H1 (cell line): ENCODE results near the gene FRMD4A. TPM values are rescaled to one million over a fixed set of nuclear protein-coding genes. Genes with fewer than 3 reads are reported as not detected.
A peak's percentile ranks its signal among the peaks of the same experiment; 100 is the strongest.

Experiments
- CTCF ChIA-PET: fragments of 300-600 bp; sonication (Branson Sonifier 250); formaldehyde crosslinking; loops from one replicate; lab custom pipeline; 2021; ENCODE audit not compliant: partially characterized antibody; lab: Charles Lee
- POLR2A ChIA-PET: fragments of 300-600 bp; sonication (Branson Sonifier 250); formaldehyde crosslinking; loops from one replicate; lab custom pipeline; 2021; ENCODE audit warnings: inconsistent platforms; ENCODE audit not compliant: partially characterized antibody; lab: Charles Lee
- DNase-seq, 2 experiments: peaks; one replicate each; pipeline versions ENCODE4 v3.0.0 to v3.0.0-alpha.2; 2010 to 2022; ENCODE audit warnings: low spot score in 2 of 2, low read depth in 1 of 2, mixed read lengths in 1 of 2
- FAIRE-seq: peaks from 2 replicates; lab custom pipeline; 2011; peaks lifted over from hg19 to GRCh38; lab: Jason Lieb, UNC
- H2AFZ ChIP-seq: 2 replicates; pipeline ENCODE4 v1.8.1; 2012; ENCODE audit warnings: low read length, inconsistent platforms
- H2AK5ac ChIP-seq: 2 replicates; pipeline ENCODE4 v1.6.1; 2013; ENCODE audit warnings: low read depth, low read length
- H2BK120ac ChIP-seq: replicated peaks from 2 replicates; pipeline ENCODE3; 2013; ENCODE audit warnings: low read depth, low read length, inconsistent platforms
- H2BK12ac ChIP-seq: 2 replicates; pipeline ENCODE4 v1.6.1; 2013; ENCODE audit warnings: low read depth, low read length
- H2BK15ac ChIP-seq: 2 replicates; pipeline ENCODE4 v1.6.1; 2013; ENCODE audit warnings: low read length
- H2BK20ac ChIP-seq: 2 replicates; pipeline ENCODE4 v1.6.1; 2013; ENCODE audit warnings: low read length
- H2BK5ac ChIP-seq: 2 replicates; pipeline ENCODE4 v1.6.1; 2013; ENCODE audit warnings: low read depth, low read length
- H3K14ac ChIP-seq: 2 replicates; pipeline ENCODE4 v1.6.1; 2013; ENCODE audit warnings: inconsistent platforms; ENCODE audit not compliant: insufficient read length
- H3K18ac ChIP-seq: 2 replicates; pipeline ENCODE4 v1.6.1; 2013; ENCODE audit warnings: low read length; ENCODE audit errors: extremely low read depth
- H3K23ac ChIP-seq: 2 replicates; pipeline ENCODE4 v1.6.1; 2013; ENCODE audit warnings: inconsistent platforms; ENCODE audit not compliant: insufficient read length
- H3K23me2 ChIP-seq: 2 replicates; pipeline ENCODE4 v1.6.1; 2013; ENCODE audit warnings: low read depth, low read length
- H3K27ac ChIP-seq: 2 replicates; pipeline ENCODE4 v1.6.1; 2011; ENCODE audit warnings: low read depth, low read length, inconsistent platforms
- H3K27me3 ChIP-seq, 4 experiments: replicated peaks in 1 of 4; 1 replicate in 1 of 4; 2 replicates in 3 of 4; pipeline versions ENCODE4 v1.6.1 to v1.8.1; 2011 to 2013; ENCODE audit warnings: low read length in 3 of 4, mild to moderate bottlenecking in 3 of 4, inconsistent platforms in 2 of 4, mixed read lengths in 2 of 4, moderate library complexity in 1 of 4; ENCODE audit not compliant: control insufficient read depth in 3 of 4, insufficient read depth in 3 of 4; ENCODE audit errors: extremely low read depth in 1 of 4
- H3K36me3 ChIP-seq, 4 experiments: 2 replicates each; pipeline versions ENCODE4 v1.6.1 to v1.8.1; 2011 to 2013; ENCODE audit warnings: mild to moderate bottlenecking in 4 of 4, low read length in 3 of 4, moderate library complexity in 2 of 4, control low read depth in 1 of 4, inconsistent platforms in 1 of 4; ENCODE audit not compliant: insufficient read depth in 4 of 4, control insufficient read depth in 2 of 4
- H3K4ac ChIP-seq: replicated peaks from 2 replicates; pipeline ENCODE3; 2013; ENCODE audit warnings: low read length, low read depth, mixed read lengths, inconsistent platforms; ENCODE audit not compliant: insufficient read length
- H3K4me1 ChIP-seq, 4 experiments: replicated peaks in 1 of 4; 1 replicate in 1 of 4; 2 replicates in 3 of 4; pipeline versions ENCODE4 v1.6.1 to v1.8.1; 2011 to 2013; ENCODE audit warnings: low read length in 3 of 4, inconsistent platforms in 2 of 4, mixed read lengths in 1 of 4; ENCODE audit not compliant: insufficient read depth in 4 of 4, control insufficient read depth in 3 of 4
- H3K4me2 ChIP-seq, 2 experiments: 2 replicates each; pipeline versions ENCODE4 v1.6.1 to v1.8.1; 2011 to 2013; ENCODE audit warnings: low read depth in 2 of 2, low read length in 2 of 2, control low read depth in 1 of 2, inconsistent platforms in 1 of 2, mild to moderate bottlenecking in 1 of 2; ENCODE audit not compliant: insufficient read depth in 1 of 2
- H3K4me3 ChIP-seq, 4 experiments: fragments of 200-600, 300-600 bp in 1 of 4; sonication (generic), shearing (Covaris generic), sonication (Bioruptor Twin) in 1 of 4; 2 replicates each; pipeline versions ENCODE4 v1.5.1 to v1.8.1; 2011 to 2016; ENCODE audit warnings: low read length in 4 of 4, low read depth in 3 of 4, control low read depth in 2 of 4, inconsistent platforms in 2 of 4, mild to moderate bottlenecking in 2 of 4, mixed read lengths in 1 of 4, moderate library complexity in 1 of 4; ENCODE audit not compliant: insufficient read depth in 2 of 4; ENCODE audit errors: extremely low read depth in 1 of 4
- H3K56ac ChIP-seq: replicated peaks from 2 replicates; pipeline ENCODE3; 2013; ENCODE audit warnings: low read depth, mild to moderate bottlenecking, mixed read lengths, low read length, inconsistent platforms; ENCODE audit not compliant: insufficient read length
- H3K79me1 ChIP-seq: 2 replicates; pipeline ENCODE4 v1.6.1; 2013; ENCODE audit warnings: low read depth, low read length, control low read depth
- H3K79me2 ChIP-seq, 2 experiments: 2 replicates each; pipeline versions ENCODE4 v1.6.1 to v1.8.1; 2012 to 2013; ENCODE audit warnings: low read length in 2 of 2, mild to moderate bottlenecking in 2 of 2, inconsistent platforms in 1 of 2; ENCODE audit not compliant: insufficient read depth in 2 of 2, control insufficient read depth in 1 of 2
- H3K9ac ChIP-seq, 4 experiments: replicated peaks in 1 of 4; 1 replicate in 1 of 4; 2 replicates in 3 of 4; pipeline versions ENCODE4 v1.6.1 to v1.8.1; 2011 to 2013; ENCODE audit warnings: low read depth in 3 of 4, low read length in 3 of 4, control low read depth in 2 of 4, mild to moderate bottlenecking in 2 of 4, moderate library complexity in 2 of 4, inconsistent platforms in 1 of 4; ENCODE audit errors: extremely low read depth in 1 of 4
- H3K9me3 ChIP-seq, 2 experiments: 2 replicates each; pipeline versions ENCODE4 v1.6.1 to v1.8.1; 2012 to 2013; ENCODE audit warnings: mild to moderate bottlenecking in 2 of 2, moderate library complexity in 2 of 2, control low read depth in 1 of 2, inconsistent platforms in 1 of 2, low read depth in 1 of 2, low read length in 1 of 2, mixed read lengths in 1 of 2; ENCODE audit not compliant: insufficient read depth in 2 of 2
- H4K20me1 ChIP-seq, 2 experiments: replicated peaks in 1 of 2; 2 replicates each; pipeline versions ENCODE3 to v1.8.1; 2011 to 2013; ENCODE audit warnings: inconsistent platforms in 2 of 2, low read length in 2 of 2, mild to moderate bottlenecking in 1 of 2; ENCODE audit not compliant: insufficient read depth in 2 of 2, control insufficient read depth in 1 of 2
- H4K5ac ChIP-seq: 2 replicates; pipeline ENCODE4 v1.6.1; 2013; ENCODE audit warnings: low read length, low read depth, mixed read lengths, inconsistent platforms; ENCODE audit not compliant: insufficient read length
- H4K8ac ChIP-seq: 2 replicates; pipeline ENCODE4 v1.8.0; 2013; ENCODE audit warnings: mild to moderate bottlenecking, moderate library complexity, low read length, inconsistent platforms; ENCODE audit not compliant: insufficient read depth; ENCODE audit errors: extremely low read depth
- H4K91ac ChIP-seq: replicated peaks from 2 replicates; pipeline ENCODE3; 2013; ENCODE audit warnings: low read length, mixed read lengths, inconsistent platforms; ENCODE audit not compliant: insufficient read length
- CBX5 ChIP-seq: fragments of 300-800, 300-1000 bp; sonication (generic); IDR thresholded peaks from 2 replicates; pipeline ENCODE4 v1.7.1; 2016; ENCODE audit warnings: antibody characterized with exemption, low read length, low read depth
- CREB1 ChIP-seq: IDR thresholded peaks from 2 replicates; pipeline ENCODE4 v1.6.1; 2012; ENCODE audit warnings: inconsistent platforms
- MAFK ChIP-seq: IDR thresholded peaks from 2 replicates; pipeline ENCODE4 v1.6.1; 2012; ENCODE audit warnings: low read depth, mild to moderate bottlenecking, improper control_type of control experiment, low read length
- POLR2A ChIP-seq, 2 experiments: IDR thresholded peaks; 1 replicate in 1 of 2; 2 replicates in 1 of 2; pipeline ENCODE4 v1.6.1; 2011; ENCODE audit warnings: low read depth in 2 of 2, low read length in 2 of 2, mild to moderate bottlenecking in 2 of 2; ENCODE audit errors: control extremely low read depth in 1 of 2
- RAD21 ChIP-seq, 2 experiments: IDR thresholded peaks in 1 of 2; conservative IDR thresholded peaks in 1 of 2; 2 replicates each; pipeline ENCODE4 v1.6.1; 2011; ENCODE audit warnings: low read depth in 2 of 2, low read length in 2 of 2, improper control_type of control experiment in 1 of 2, inconsistent platforms in 1 of 2, mild to moderate bottlenecking in 1 of 2, moderate library complexity in 1 of 2
- RBBP5 ChIP-seq: IDR thresholded peaks from 2 replicates; pipeline ENCODE4 v1.7.1; 2012; ENCODE audit warnings: low read depth, mild to moderate bottlenecking, inconsistent platforms, low read length, moderate library complexity, borderline replicate concordance
- RFX5 ChIP-seq: IDR thresholded peaks from 2 replicates; pipeline ENCODE4 v1.6.1; 2011; ENCODE audit warnings: low read depth, low read length, improper control_type of control experiment, borderline replicate concordance
- RXRA ChIP-seq: IDR thresholded peaks from 2 replicates; pipeline ENCODE4 v1.6.1; 2011; ENCODE audit warnings: low read depth, mild to moderate bottlenecking, low read length, moderate library complexity; ENCODE audit not compliant: insufficient read depth
- SIX5 ChIP-seq: IDR thresholded peaks from 2 replicates; pipeline ENCODE4 v1.6.1; 2011; ENCODE audit warnings: mild to moderate bottlenecking, low read depth, low read length
- SP2 ChIP-seq: IDR thresholded peaks from 2 replicates; pipeline ENCODE4 v1.6.1; 2012; ENCODE audit warnings: mild to moderate bottlenecking, low read length, inconsistent platforms
- TBP ChIP-seq: IDR thresholded peaks from 2 replicates; pipeline ENCODE4 v1.6.1; 2011; ENCODE audit warnings: low read depth, low read length, improper control_type of control experiment
- WGBS, 2 experiments: shearing (Covaris generic) in 1 of 2; methylation state at CpG; one replicate each; pipeline versions ENCODE4 v1.1.6 to v1.1.7; 2013 to 2015; ENCODE audit warnings: low lambda C conversion rate in 2 of 2, mixed read lengths in 2 of 2, inconsistent platforms in 1 of 2, low coverage in 1 of 2, missing lambda C conversion rate in 1 of 2; ENCODE audit not compliant: insufficient replicate concordance in 2 of 2, insufficient coverage in 1 of 2, insufficient read length in 1 of 2; ENCODE audit errors: extremely low coverage in 1 of 2, missing lambda C conversion rate in 1 of 2; 5-methylcytosine and 5-hydroxymethylcytosine counted together
- polyA plus RNA-seq, 7 experiments: library from polyadenylated mRNA; depleted of rRNA in 3 of 7; stranded (reverse) in 5 of 7; unstranded in 2 of 7; fragments of >200 nt in 5 of 7; fragments of 200-250 nt in 2 of 7; gene quantifications; 1 replicate in 5 of 7; 2 replicates in 1 of 7; 4 replicates in 1 of 7; pipeline versions ENCODE4 v1.2.1 to v1.2.3, GENCODE V29; 2011 to 2013; ENCODE audit warnings: missing spikeins in 2 of 7, mixed read lengths in 2 of 7
- total RNA-seq: library from RNA; stranded (reverse); fragmentation: NEBNext Ultra II Directional; extraction: Animal tissue kit (Norgen Biotek cat#: 25700); gene quantifications from 2 replicates; pipeline ENCODE4 v1.2.1, GENCODE V29; 2021

Gene FRMD4A
- total and polyA plus RNA-seq, 2 of the 8 experiments (the other 6 are each of a cell fraction or from before 2014, with no cell fraction given): 38.6 to 39.6 TPM

- H3K9me3 ChIP-seq: no peaks in the 10 kb centered on the region
- H3K27me3 ChIP-seq: no peaks in the 10 kb centered on the region; a peak in 1 of 7 replicates
- peaks cover 16 to 33% (median 22%) of the 10 kb centered on the region in 4 experiments for H3K4me1 ChIP-seq
- ChIA-PET CTCF (interaction anchor here (0.8 to 3.0 kb wide), 4 partner anchors 10 to 73 kb away, joined by 3 to 10 read pairs (median 3); no protein-coding TSS in a partner anchor), POLR2A (interaction anchor here (1.1 to 3.6 kb wide), 4 partner anchors 8 to 299 kb away, joined by 3 to 15 read pairs (median 4); no protein-coding TSS in a partner anchor)
- no peak overlapping the region for H3K4ac ChIP-seq
- no peak for DNase-seq
- peaks cover 5 to 66% of the 10 kb centered on the region in 2 experiments for H3K79me2 ChIP-seq
- FAIRE-seq: no peak
- H2BK20ac ChIP-seq: peak overlapping the region; percentile 62; the same call in 1 of the 2 replicates
- H3K4me2 ChIP-seq: no peak overlapping the region
- H2BK15ac ChIP-seq: peak overlapping the region; percentile 55; the same call in 1 of the 2 replicates
- peak overlapping the region; percentile 77; the same call in 1 of the 2 replicates for H2BK12ac ChIP-seq
- peak overlapping the region; percentile 35; the same call in 1 of the 2 replicates for H2BK5ac ChIP-seq
- H3K56ac ChIP-seq: no peak overlapping the region
- 94% methylated on average over 9 of the region's 9 CpGs; no CpG with 5 or more reads in 1 of the 2 experiments for WGBS, 2 experiments
- no peaks in the 10 kb centered on the region for H3K36me3 ChIP-seq
- H3K23ac ChIP-seq: no peak overlapping the region
- H3K27ac ChIP-seq: no peak overlapping the region
- no peak overlapping the region for H2AFZ ChIP-seq
- H3K79me1 ChIP-seq: peaks cover 7% of the 10 kb centered on the region; the same call in 1 of the 2 replicates
- H2BK120ac ChIP-seq: no peak overlapping the region
- H3K23me2 ChIP-seq: peaks cover 7% of the 10 kb centered on the region
- peak overlapping the region; percentile 72; the same call in 1 of the 2 replicates for H3K18ac ChIP-seq
- H4K8ac ChIP-seq: no peak overlapping the region
- peaks cover 0 to 2% of the 10 kb centered on the region in 2 experiments for H4K20me1 ChIP-seq
- peak overlapping the region; percentile 78; the same call in 1 of the 2 replicates for H2AK5ac ChIP-seq
- H4K5ac ChIP-seq: no peak overlapping the region
- no peak overlapping the region for H3K14ac ChIP-seq
- no peak overlapping the region for H3K4me3 ChIP-seq
- H3K9ac ChIP-seq: no peak overlapping the region
- H4K91ac ChIP-seq: no peak overlapping the region
- TF ChIP-seq CREB1 (no peak), TBP (no peak), SIX5 (no peak), POLR2A (IDR thresholded peaks at IDR 0.05; ENCODE audit: control extremely low read depth in 1 of 2, low read depth in 2 of 2, low read length in 2 of 2) (no peak), RXRA (no peak), CBX5 (no peak), SP2 (no peak), RFX5 (no peak), MAFK (no peak), RBBP5 (no peak), RAD21 (IDR thresholded peaks at IDR 0.05 in 1 of 2, conservative IDR thresholded peaks at IDR 0.05 in 1 of 2; ENCODE audit: low read depth in 2 of 2, low read length in 2 of 2) (peak in 1 of 2 experiments; percentile 48; a peak in 2 of 4 replicates)
Observed at GRCh38 chr10:13885238-13885990, 445.3 kb downstream of the FRMD4A start.
